NOMO-1 treated with DMSO at 0.1 percent for 48 hours (cell line): ENCODE measurements around the gene AUH.
"Not testable (repeated sequence)": the region's sequence is repeated elsewhere in the genome, so short reads cannot be mapped to it uniquely, and the experiment has no call there.

Source experiments
- DNase-seq: peaks from one replicate; lab custom pipeline; 2025; ENCODE audit not compliant: unreplicated experiment; lab: John Stamatoyannopoulos, UW

Gene AUH

GRCh38 chr9:91361291-91362050 is at the start of gene AUH:
AUH (minus strand) TSS chr9:91361918; CDS start chr9:91361889, 29 bp downstream.
- DNase-seq: peak; percentile 22

DNA sequence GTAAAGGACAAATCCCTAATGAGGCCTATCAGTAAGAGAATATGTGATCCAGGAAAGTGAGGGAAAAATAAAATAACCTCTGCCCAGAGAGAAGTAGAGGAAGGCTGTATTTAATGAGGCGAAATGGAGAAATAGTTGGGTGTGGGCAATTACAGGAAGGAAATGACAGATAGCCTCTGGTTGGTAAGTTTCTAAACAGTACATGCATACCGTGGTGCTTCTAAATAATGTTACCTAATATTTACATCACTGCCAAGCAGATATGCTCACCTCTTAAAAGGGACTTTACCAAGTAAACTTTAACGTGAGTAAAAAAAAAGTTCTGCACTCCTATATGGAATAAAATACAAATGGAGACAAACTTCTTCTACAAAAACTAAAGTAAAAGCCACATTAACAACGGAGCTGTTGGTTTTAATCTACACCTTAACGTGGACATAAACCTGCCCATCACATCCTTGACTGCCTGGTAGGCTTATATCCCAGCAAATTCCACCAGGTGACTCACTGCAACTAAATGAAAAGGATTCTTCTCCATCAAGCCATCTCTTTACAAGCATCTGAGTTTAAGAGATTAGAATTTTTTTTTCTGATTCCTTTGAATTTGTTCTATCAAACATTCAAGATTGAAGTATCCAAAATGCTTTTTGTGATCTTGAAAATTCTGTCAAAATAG is 49.5 kb upstream of the AUH start:
- peak; percentile 76 for DNase-seq

DNA sequence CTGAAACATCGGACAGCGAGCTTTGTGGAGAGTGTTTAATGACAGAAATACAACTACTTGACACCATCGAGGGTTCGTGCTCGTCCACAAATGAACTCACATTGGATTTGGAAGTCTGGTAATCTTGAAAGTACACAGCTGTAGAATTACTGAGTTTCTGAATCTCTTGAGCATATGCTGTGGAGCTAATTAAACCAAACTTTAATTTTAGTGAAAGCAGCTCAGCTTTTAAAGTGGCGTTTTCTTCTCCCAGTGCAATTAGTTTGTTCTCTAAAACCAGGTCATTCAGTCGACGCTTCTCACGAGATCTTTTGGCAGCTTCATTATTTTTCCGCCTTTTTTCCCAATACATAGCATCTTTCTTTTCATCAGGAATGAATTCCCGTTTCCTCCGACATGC is 48.4 kb upstream of the AUH start:
- no peak for DNase-seq

DNA sequence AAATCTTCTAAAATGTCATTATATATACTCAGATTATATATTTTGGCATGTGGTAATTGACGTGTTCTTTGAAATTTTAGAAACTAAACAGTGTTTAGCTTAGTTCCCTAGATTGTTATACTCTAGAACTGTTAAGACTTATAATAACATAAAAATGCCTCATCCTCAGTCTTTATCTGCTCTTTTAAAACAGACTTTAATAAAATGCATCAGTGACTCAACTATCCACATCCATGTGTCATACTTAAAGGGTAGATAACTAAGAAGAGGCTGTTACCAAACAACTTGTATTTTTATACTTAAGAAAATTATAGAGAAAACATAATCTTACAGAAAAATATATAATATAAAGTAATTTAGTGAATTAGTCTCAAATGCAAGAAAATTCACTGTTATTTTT is 46.8 kb upstream of the AUH start:
- no peak for DNase-seq

GRCh38 chr9:91407580-91408318 is 46.0 kb upstream of the AUH start:
- no peak for DNase-seq

GRCh38 chr9:91405343-91406077 is 43.8 kb upstream of the AUH start:
- DNase-seq: no peak

GRCh38 chr9:91403665-91404543 is 42.2 kb upstream of the AUH start:
- no peak for DNase-seq

DNA sequence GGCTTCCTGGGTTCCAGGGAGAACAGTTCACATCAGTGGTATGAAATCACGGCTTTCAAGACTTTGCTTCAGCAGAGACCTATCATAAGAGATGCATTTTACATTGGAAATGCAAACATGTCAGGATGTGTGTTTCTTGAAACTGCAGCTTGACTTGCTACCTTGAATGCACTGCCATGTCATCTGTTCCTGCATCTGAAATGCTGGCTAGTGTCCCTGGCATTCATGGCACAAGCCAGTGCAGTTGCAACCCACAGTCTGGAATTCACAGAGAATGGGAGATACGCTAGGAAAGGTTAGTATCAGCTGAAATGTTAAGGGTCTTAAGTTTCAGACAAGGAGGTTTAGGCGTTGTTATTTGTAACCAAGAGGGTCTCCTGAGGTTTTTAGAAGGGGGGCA is 37.2 kb upstream of the AUH start:
- DNase-seq: no peak

DNA sequence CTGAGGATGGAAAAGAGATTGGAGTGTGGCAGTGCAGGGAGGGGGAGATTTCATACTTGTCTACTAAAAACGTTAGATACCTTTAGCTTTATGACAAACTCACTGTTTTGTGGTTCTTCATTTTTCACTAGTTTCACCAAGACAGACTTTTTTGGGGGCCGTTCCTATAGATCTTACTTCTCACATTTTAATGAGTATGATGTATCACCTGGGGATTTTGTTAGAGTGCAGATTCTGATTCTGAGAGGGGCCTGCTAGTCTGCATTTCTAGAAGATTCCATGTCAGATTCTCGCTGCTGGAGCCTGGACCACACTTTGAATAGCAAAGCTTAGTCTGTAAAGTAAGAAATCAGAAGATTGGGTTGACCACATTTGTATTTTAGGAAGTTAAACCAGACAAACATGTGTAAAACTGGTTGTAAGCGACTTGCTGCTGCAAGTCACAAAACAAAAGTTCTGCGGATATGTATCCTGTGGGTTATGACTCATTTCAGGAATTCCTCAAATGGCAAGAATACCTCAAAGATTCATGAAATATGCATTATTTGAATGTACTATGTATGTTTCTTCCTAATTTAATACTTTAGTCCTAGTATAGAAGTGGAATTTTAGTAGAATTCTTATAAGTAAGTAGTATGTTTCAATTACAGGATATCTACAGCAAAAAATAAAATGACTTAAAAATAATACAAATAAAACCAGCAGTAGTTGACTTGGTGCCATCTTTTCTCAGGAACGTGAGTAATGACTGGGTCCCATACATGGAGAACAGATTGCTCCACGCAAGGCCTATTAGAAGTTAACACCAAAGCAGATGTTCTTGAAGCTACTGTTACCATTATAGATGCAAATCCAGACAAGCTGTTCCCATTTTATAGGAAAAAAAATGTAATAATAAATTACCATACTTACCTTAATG is 34.1 kb upstream of the AUH start:
- DNase-seq: no peak

DNA sequence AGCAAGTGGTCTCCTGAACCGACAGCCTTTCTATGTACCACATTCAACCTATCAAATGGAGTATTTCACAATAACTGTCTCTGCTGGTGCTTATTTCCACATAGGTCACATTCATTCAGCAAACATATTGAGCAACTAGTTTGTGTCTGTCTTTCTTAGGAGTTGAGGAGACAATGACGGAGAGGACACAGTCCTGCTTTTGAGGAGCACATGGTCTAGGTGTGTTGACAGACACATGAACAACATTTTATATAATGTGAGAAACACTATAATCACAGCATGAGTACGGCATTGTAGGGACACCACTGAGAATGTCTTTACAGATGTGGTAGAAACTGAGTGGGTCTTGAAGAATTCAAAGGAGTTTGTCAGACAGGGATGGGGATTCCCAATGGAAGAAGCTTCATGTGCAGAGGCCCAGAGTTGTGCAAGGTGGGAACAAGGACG is 33.4 kb upstream of the AUH start:
- peak; percentile 67 for DNase-seq

DNA sequence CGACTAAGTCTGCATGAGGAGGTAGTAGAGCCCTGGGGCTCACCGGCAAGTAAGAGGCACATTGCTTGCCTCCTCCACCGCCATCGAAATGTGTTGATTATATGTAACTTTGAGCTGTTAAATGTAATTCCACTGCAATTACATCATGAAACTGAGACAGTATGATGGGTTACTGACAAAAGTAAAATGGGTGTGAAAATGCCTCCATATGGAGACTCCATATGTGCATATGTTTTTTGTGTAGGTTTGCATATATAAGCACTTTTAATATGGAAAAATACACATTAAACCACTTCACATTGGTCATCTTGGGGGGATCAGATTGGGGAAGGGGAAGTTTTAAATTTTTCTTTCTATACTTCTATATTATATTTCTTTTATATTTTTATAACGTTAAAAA is 32.1 kb upstream of the AUH start:
- no peak for DNase-seq

DNA sequence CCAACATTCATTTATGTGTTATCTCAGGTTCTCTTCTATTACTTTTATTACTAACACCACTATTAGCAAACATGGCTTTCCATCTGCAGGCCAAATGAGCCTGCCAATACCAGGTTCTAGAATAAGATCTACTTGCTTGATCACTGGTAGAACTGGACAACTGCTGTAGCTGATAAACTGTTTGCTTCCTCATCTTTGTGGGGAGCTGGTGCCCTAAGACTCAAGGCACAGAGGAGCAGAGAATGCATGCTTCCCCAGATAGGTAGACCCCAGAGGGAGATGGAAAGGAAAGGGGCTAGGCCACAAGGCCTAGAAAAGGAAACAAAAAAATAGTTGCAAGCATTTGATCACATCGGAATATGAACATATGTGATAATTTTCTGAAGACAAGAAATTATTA is 30.7 kb upstream of the AUH start:
- no peak for DNase-seq

GRCh38 chr9:91391818-91392217 is 30.1 kb upstream of the AUH start:
- DNase-seq: no peak

DNA sequence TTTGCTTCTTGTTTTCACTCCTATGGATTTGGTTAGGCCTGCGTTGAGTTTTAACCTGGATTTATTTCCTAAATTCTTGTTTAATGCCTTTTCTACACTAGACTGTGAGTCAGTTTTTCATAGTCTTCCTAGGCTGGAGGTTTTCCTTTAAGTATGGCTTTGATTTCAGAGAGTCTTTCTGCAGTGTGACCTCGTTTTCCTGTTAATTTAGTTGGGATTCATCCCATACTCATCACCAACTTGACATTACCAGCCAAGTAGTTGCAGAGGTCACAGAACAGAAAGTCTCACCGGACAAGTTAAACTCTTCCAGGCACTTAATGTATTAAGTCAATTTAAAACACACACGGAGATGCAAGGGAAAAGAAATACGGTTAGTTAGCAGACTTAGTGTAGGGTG is 29.7 kb upstream of the AUH start:
- DNase-seq: no peak

GRCh38 chr9:91389686-91390085 is 28.0 kb upstream of the AUH start:
- not testable (repeated sequence) for DNase-seq

DNA sequence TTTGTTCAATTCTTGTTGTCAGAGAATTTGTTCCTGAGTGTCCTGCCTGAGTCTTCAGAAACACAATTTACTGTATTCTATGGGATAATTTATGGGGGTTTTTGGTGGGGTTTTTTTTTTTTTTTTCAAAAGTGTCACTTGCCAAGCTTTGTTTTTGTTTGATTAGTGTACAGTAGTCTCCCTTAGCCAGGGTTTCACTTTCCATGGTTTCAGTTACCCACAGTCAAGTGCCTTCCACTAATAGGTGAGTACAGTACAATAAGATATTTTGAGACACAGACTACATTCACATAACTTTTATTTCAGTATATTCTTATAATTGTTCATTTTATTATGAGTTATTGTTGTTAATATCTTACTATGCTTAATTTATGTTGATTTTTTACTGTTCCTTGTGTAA is 25.0 kb upstream of the AUH start:
- no peak for DNase-seq

- DNase-seq: no peak
Observed at GRCh38 chr9:91384954-91385353, 23.2 kb upstream of the AUH start.

DNA sequence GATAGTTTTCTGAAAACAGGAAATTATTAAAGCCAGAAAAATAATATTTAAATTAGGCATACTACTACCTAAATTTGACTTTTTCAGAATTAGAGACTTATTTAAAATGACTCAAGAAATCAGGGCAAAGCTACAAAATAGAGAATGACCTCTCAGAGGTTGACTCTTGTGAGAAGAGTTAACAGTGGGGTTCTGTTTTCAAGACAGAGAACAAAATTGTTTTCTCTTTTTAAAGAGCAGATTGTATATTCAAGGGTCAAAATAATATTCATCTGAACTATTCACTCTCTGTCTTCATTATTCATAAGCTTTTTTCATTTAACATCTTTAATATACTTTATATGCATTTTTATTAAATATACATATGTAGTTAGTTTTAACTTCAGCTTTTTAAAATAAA is 21.9 kb upstream of the AUH start:
- DNase-seq: no peak

DNA sequence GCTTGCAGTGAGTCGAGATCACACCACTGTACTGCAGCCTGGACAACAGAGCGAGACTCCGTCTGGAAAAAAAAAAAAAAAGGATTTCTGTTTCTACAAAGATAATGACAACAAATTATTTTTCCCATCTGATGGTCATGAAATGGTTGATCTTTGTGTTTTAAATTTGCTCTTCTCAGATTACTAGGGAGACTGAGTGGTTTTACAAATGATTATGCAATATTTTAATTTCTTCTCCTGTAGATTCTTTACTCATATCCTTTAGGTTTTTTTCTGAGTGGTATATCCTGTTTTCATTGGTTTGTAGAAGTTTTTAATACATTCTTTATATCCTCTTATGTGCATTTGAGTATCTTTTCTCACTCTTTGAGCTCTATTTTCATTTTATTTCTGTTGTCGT is 20.6 kb upstream of the AUH start:
- DNase-seq: no peak
